Measurements from ENCODE around the gene CDK18. TPM values are rescaled to one million over a fixed set of nuclear protein-coding genes. Genes with fewer than 3 reads are reported as not detected.

Gene CDK18
- total RNA-seq, 1 donor from 2014 or later, result 23.9 TPM

DNA sequence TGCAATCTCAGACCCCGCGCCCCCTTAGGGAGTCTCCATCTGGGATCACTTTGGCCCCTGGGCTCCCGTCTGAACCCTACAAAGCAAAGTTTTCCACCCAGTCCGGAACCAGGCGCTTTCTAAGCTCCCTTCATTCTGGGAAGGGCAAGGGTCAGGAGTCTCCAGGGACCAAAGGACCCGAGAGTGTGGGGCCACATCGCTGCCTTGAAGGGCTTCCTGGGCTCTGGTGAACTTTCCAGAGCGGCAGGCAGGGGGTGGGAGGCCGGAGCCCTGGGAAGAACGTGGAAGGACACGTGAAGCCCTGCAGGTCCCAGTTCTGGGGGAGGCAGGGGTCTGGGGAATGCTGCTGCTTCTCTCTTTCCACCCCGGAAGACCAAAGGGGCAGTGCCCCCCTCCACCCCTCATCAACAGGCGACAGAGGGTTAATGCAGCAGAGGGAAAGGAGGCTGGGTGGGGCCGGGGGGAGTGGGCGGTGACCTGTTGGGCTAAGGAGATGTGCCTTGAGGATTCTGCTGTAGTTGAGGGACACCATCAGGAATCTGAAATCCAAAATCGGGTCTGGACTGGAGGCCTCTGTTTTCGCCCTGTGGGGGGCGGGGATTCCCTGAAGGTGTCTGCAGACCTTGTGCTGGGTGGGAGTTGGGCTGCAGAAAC lies 734 bp downstream of the CDK18 start:
- H3K9me3 Mint-ChIP-seq (ENCODE audit: low read depth), result no peaks in the 10 kb centered on the region

DNA sequence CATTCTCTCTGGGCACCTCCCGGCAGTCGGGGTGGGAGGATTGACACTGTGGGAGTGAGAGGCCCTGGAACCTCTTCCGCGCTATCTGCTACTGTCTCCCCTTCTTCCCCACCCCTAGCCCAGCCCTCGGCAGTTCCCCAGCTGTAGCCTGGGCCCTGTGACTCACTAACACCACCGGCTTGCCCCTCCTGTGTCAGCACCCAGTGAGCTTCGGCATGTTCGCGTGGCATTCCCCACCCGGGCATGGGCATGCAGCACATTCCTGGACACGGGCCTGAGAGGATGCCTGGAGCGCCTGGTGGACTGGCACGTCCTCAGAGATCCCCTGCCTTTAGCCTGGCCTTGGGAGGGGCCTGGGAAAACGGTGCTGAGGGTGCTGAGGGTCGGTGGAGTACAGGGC lies 1.3 kb downstream of the CDK18 start:
- H3K27me3 Mint-ChIP-seq, result peaks cover 13% of the 10 kb centered on the region
- H3K9me3 Mint-ChIP-seq (ENCODE audit: low read depth), result no peaks in the 10 kb centered on the region
- peak overlapping the region; percentile 79 for H3K4me3 Mint-ChIP-seq (ENCODE audit: low read depth)
- no peak for DNase-seq (ENCODE audit: low spot score, unreplicated experiment)
- H3K27ac Mint-ChIP-seq, result no peak overlapping the region
- H3K36me3 Mint-ChIP-seq (ENCODE audit: insufficient read depth), result no peaks in the 10 kb centered on the region
- H3K4me1 Mint-ChIP-seq (ENCODE audit: low read depth), result peaks cover 15% of the 10 kb centered on the region
- TF ChIP-seq, protein P1, sequence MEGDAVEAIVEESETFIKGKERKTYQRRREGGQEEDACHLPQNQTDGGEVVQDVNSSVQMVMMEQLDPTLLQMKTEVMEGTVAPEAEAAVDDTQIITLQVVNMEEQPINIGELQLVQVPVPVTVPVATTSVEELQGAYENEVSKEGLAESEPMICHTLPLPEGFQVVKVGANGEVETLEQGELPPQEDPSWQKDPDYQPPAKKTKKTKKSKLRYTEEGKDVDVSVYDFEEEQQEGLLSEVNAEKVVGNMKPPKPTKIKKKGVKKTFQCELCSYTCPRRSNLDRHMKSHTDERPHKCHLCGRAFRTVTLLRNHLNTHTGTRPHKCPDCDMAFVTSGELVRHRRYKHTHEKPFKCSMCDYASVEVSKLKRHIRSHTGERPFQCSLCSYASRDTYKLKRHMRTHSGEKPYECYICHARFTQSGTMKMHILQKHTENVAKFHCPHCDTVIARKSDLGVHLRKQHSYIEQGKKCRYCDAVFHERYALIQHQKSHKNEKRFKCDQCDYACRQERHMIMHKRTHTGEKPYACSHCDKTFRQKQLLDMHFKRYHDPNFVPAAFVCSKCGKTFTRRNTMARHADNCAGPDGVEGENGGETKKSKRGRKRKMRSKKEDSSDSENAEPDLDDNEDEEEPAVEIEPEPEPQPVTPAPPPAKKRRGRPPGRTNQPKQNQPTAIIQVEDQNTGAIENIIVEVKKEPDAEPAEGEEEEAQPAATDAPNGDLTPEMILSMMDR (IDR thresholded peaks at IDR 0.05; ENCODE audit: unreplicated experiment), result no peak

More for the DNA sequence above, 734 bp downstream of the CDK18 start:
- H3K27me3 Mint-ChIP-seq, result peaks cover 13% of the 10 kb centered on the region
- H3K27ac Mint-ChIP-seq, result no peak overlapping the region
- H3K4me3 Mint-ChIP-seq (ENCODE audit: low read depth), result peak overlapping the region; percentile 79
- H3K4me1 Mint-ChIP-seq (ENCODE audit: low read depth), result peaks cover 15% of the 10 kb centered on the region
- TF ChIP-seq, protein P1 (IDR thresholded peaks at IDR 0.05; ENCODE audit: unreplicated experiment), result peak; percentile 18
- no peak for DNase-seq (ENCODE audit: low spot score, unreplicated experiment)
- no peaks in the 10 kb centered on the region for H3K36me3 Mint-ChIP-seq (ENCODE audit: insufficient read depth)

DNA sequence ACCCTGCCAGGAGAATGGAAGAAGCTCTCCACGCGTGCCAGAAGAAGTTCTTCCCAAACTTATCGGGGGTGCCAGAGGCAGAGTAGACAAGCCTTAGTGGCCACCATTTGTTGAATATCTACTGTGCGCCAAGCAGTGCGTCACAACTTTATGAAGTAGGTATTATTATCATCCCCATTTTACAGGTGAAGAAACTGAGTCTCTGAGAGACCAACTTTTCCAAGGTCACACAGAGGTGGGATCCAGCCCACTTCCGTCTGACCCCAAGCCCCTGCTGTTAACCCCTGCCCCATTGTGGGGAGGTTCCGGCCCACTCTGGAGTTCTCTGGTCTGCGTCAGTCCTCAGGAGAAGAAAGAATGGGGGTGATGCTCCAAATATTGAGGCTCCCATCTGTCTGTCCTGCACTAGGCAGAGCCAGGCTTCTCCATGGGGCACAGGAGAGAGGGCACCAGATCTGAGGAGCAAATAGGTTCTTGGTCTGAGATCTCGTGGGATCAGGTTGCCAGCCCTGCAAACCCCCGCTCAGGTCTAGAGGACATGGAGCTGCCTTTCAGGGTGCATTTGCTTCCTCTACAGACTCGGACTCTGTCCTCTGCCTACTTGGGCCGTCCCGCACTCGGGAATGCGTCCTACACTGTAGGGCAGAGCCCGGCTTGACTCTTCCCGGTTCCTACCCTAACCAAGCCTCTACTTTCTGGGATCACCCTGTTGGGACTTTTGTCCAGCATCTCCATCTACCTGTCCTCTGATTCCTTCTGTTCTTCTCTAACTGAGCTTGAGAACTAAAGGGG lies 2.1 kb downstream of the CDK18 start:
- H3K9me3 Mint-ChIP-seq (ENCODE audit: low read depth), result no peaks in the 10 kb centered on the region
- no peak for DNase-seq (ENCODE audit: low spot score, unreplicated experiment)
- H3K36me3 Mint-ChIP-seq (ENCODE audit: insufficient read depth), result no peaks in the 10 kb centered on the region
- H3K27me3 Mint-ChIP-seq, result peaks cover 13% of the 10 kb centered on the region
- no peak overlapping the region for H3K27ac Mint-ChIP-seq
- H3K4me1 Mint-ChIP-seq (ENCODE audit: low read depth), result peaks cover 15% of the 10 kb centered on the region
- H3K4me3 Mint-ChIP-seq (ENCODE audit: low read depth), result peak overlapping the region; percentile 14
- TF ChIP-seq, protein P1 (IDR thresholded peaks at IDR 0.05; ENCODE audit: unreplicated experiment), result no peak

DNA sequence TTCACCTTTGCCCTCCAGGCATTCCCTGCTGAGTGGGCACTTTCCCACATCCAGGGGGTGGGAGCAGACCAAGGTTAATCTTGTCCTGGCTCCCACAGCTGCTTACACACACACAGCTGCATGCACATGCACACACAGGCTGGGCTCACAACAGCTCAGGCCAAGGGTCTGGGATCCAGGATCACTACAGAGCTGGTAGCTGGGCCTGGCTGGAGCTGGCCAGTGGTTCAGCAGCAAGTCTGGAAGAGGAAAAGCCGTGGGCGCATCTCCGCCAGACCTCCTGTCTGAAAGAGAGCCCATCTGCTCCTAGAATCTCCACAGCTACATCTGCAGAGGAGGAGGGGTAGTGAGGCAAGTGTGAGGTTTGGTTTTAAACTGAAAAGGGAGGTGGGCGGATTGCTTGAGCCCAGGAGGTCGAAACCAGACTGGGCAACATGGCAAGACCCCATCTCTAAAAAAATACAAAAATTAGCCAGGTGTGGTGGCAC lies 3.8 kb downstream of the CDK18 start:
- Mint-ChIP-seq H3K36me3 (ENCODE audit: insufficient read depth) (no peaks in the 10 kb centered on the region), H3K9me3 (ENCODE audit: low read depth) (no peaks in the 10 kb centered on the region), H3K27me3 (peaks cover 3% of the 10 kb centered on the region), H3K27ac (no peak overlapping the region), H3K4me3 (ENCODE audit: low read depth) (peak overlapping the region; percentile 44), H3K4me1 (ENCODE audit: low read depth) (peaks cover 15% of the 10 kb centered on the region)
- DNase-seq (ENCODE audit: low spot score, unreplicated experiment), result no peak
- TF ChIP-seq, protein P1 (IDR thresholded peaks at IDR 0.05; ENCODE audit: unreplicated experiment), result no peak

DNA sequence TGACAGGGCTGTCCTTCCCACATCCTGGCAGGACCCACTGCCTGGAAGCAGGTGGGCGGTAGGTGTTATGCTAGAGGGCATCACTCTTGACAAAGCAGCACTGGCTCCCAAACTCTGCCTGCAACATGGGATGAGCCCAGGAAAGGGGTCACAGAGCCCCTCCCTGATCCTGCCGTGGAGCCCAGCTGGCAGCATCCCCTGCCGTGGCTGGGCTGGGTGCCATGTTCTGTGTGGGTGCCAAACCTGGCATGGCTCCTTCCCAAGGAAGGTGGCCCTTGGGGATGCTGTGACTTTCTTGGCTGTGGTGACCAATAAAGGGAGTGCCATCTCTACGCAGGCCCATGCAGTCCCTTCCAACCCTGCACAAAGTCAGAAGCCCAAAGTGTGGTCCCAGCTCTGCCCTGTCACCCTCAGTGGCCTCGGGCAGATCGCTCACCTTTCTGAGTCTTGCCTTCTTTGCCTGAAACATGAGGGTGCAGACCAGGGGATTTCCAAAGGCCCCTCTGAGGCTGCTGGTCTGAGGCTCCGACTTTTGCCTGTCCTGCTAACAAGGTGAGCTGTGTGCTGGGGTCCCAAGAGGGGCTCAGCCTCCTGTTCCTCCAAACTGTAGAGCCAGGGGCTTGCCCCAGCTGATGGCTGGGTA lies 6.0 kb downstream of the CDK18 start:
- Mint-ChIP-seq H3K36me3 (ENCODE audit: insufficient read depth) (no peaks in the 10 kb centered on the region), H3K27me3 (peaks cover 3% of the 10 kb centered on the region), H3K27ac (no peak overlapping the region), H3K4me1 (ENCODE audit: low read depth) (peaks cover 9% of the 10 kb centered on the region), H3K9me3 (ENCODE audit: low read depth) (no peaks in the 10 kb centered on the region), H3K4me3 (ENCODE audit: low read depth) (no peak overlapping the region)
- DNase-seq (ENCODE audit: low spot score, unreplicated experiment), result no peak
- TF ChIP-seq, protein P1 (IDR thresholded peaks at IDR 0.05; ENCODE audit: unreplicated experiment), result no peak

Data from progenitor cell of endocrine pancreas (in vitro differentiated cells).